Mesendoderm (in vitro differentiated cells): ENCODE measurements around the gene PIPOX.
A peak's percentile ranks its signal among the peaks of the same experiment; 100 is the strongest.

Experiments used
- DNase-seq: peaks from one replicate; pipeline ENCODE4 v3.0.0; 2013
- H2AK5ac ChIP-seq: 2 replicates; pipeline ENCODE4 v1.6.1; 2013; ENCODE audit warnings: low read length, inconsistent platforms
- H2BK120ac ChIP-seq: 2 replicates; pipeline ENCODE4 v1.6.1; 2013; ENCODE audit warnings: low read depth, mild to moderate bottlenecking, low read length, moderate library complexity, mixed read lengths
- H2BK15ac ChIP-seq: replicated peaks from 2 replicates; pipeline ENCODE4 v1.6.1; 2013; ENCODE audit warnings: low read depth, mild to moderate bottlenecking, moderate library complexity
- H2BK5ac ChIP-seq: 2 replicates; pipeline ENCODE4 v1.6.1; 2013; ENCODE audit warnings: low read length, inconsistent platforms
- H3K18ac ChIP-seq: 2 replicates; pipeline ENCODE4 v1.6.1; 2013; ENCODE audit warnings: mild to moderate bottlenecking, low read length, mixed read lengths
- H3K23ac ChIP-seq: one replicate; pipeline ENCODE4 v1.6.1; 2013; ENCODE audit warnings: low read length
- H3K27ac ChIP-seq: 2 replicates; pipeline ENCODE4 v1.5.1; 2013; ENCODE audit warnings: low read depth, mild to moderate bottlenecking, inconsistent platforms, low read length, moderate library complexity
- H3K27me3 ChIP-seq: 2 replicates; pipeline ENCODE4 v1.6.1; 2013; ENCODE audit warnings: low read length, control low read depth, mild to moderate bottlenecking, inconsistent platforms; ENCODE audit not compliant: insufficient read depth, poor library complexity
- H3K36me3 ChIP-seq: 2 replicates; pipeline ENCODE4 v1.6.1; 2013; ENCODE audit warnings: low read length, inconsistent platforms; ENCODE audit not compliant: control insufficient read depth, insufficient read depth
- H3K4ac ChIP-seq: one replicate; pipeline ENCODE4 v1.6.1; 2013; ENCODE audit warnings: low read depth, mild to moderate bottlenecking, low read length, moderate library complexity
- H3K4me1 ChIP-seq: 2 replicates; pipeline ENCODE4 v1.6.1; 2013; ENCODE audit warnings: low read depth, low read length, inconsistent platforms; ENCODE audit not compliant: control insufficient read depth
- H3K4me2 ChIP-seq: 2 replicates; pipeline ENCODE4 v1.6.1; 2013; ENCODE audit warnings: low read length
- H3K4me3 ChIP-seq: 2 replicates; pipeline ENCODE4 v1.5.1; 2013; ENCODE audit warnings: mild to moderate bottlenecking, low read length
- H3K56ac ChIP-seq: one replicate; pipeline ENCODE4 v1.6.1; 2013; ENCODE audit warnings: low read length
- H3K79me1 ChIP-seq: 2 replicates; pipeline ENCODE4 v1.6.1; 2013; ENCODE audit warnings: low read length, inconsistent platforms
- H3K79me2 ChIP-seq: 2 replicates; pipeline ENCODE4 v1.6.1; 2013; ENCODE audit warnings: mild to moderate bottlenecking, low read length; ENCODE audit not compliant: control insufficient read depth, insufficient read depth
- H3K9ac ChIP-seq: 2 replicates; pipeline ENCODE4 v1.6.1; 2013; ENCODE audit warnings: low read length, inconsistent platforms
- H4K5ac ChIP-seq: one replicate; pipeline ENCODE4 v1.6.1; 2013; ENCODE audit warnings: low read length
- H4K8ac ChIP-seq: one replicate; pipeline ENCODE4 v1.6.1; 2013; ENCODE audit warnings: low read depth, mild to moderate bottlenecking, control low read depth, low read length, moderate library complexity
- WGBS: extraction: QIAGEN DNeasy Blood & Tissue Kit; methylation state at CpG from one replicate; pipeline ENCODE4 v1.1.7; 2013; ENCODE audit warnings: low lambda C conversion rate, missing lambda C conversion rate; ENCODE audit not compliant: insufficient coverage; ENCODE audit errors: extremely low coverage; 5-methylcytosine and 5-hydroxymethylcytosine counted together

PIPOX gene

DNA sequence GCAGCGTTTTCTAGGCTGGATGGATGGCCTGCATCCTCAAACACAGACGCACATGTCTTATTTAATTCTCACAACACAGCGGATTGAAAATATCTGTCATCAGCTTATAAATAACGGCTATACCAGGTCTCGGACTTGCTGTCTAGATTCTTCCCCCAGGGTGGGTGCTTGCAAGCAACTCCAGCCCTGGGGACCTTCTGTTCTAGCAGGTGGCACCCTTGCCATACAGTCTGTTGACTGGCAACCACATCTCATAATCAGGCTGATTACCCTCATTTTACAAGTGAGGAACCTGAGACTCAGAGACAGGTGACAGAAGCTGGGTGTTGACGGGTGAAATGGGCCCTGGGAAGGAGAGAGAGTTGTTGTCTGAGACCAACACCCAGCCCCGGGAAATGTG is 20.9 kb upstream of the PIPOX start:
- no peaks in the 10 kb centered on the region for H3K36me3 ChIP-seq
- no peak overlapping the region for H3K4me2 ChIP-seq
- H3K9ac ChIP-seq, result no peak overlapping the region
- H2AK5ac ChIP-seq, result no peak overlapping the region
- no peak overlapping the region for H3K4me3 ChIP-seq
- no peaks in the 10 kb centered on the region for H3K79me2 ChIP-seq
- H4K8ac ChIP-seq, result no peak overlapping the region
- no peak overlapping the region for H3K4ac ChIP-seq
- H3K4me1 ChIP-seq, result peaks cover 11% of the 10 kb centered on the region
- WGBS, result no CpG with 5 or more reads among the region's 7 CpGs
- no peak overlapping the region for H2BK15ac ChIP-seq
- no peak overlapping the region for H2BK120ac ChIP-seq
- H3K27ac ChIP-seq, result no peak overlapping the region
- no peak overlapping the region for H3K18ac ChIP-seq
- no peak overlapping the region for H4K5ac ChIP-seq
- no peak overlapping the region for H3K56ac ChIP-seq
- H3K23ac ChIP-seq, result no peak overlapping the region
- no peaks in the 10 kb centered on the region for H3K27me3 ChIP-seq
- DNase-seq, result no peak
- H3K79me1 ChIP-seq, result no peaks in the 10 kb centered on the region
- no peak overlapping the region for H2BK5ac ChIP-seq

DNA sequence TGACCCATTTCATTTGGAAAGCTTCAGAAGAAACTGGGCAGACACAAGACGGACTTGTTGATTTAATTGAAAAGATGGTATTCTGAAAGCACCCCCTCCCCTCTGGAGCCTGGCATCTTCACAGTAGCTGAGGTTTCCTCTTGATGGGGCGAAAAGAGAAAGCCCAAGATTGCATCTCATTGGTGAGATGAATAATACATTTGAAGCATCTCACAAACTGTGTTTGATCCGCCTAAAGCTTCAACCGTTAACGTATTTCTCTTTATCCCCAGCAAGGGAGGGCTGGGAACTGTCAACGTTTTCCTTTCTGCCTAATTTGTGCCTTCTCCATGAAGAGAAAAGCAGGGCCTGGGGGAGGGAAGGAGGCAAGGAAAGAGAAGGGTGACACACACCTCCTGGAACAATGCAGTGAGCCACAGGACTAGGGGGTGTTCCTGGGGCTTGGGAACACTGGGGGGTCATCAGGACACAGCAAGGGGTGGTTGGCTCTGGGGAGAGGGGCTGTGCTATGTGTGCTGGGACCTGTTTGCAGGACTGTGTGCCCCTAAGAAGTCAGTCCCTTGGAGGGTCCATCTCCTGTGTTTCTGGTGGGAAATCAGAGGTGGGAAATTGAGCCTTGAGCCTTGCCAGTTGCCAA is 18.5 kb upstream of the PIPOX start:
- no peak overlapping the region for H2BK120ac ChIP-seq
- no peak overlapping the region for H3K56ac ChIP-seq
- no peak overlapping the region for H3K27ac ChIP-seq
- no peak overlapping the region for H3K4me2 ChIP-seq
- no peaks in the 10 kb centered on the region for H3K79me1 ChIP-seq
- H4K8ac ChIP-seq, result no peak overlapping the region
- no peak for DNase-seq
- peaks cover 4% of the 10 kb centered on the region for H3K4me1 ChIP-seq
- H3K27me3 ChIP-seq, result no peaks in the 10 kb centered on the region
- H2BK15ac ChIP-seq, result no peak overlapping the region
- no peaks in the 10 kb centered on the region for H3K36me3 ChIP-seq
- H3K23ac ChIP-seq, result no peak overlapping the region
- no peak overlapping the region for H3K18ac ChIP-seq
- no peak overlapping the region for H3K4me3 ChIP-seq
- no peak overlapping the region for H4K5ac ChIP-seq
- no peak overlapping the region for H3K4ac ChIP-seq
- no CpG with 5 or more reads among the region's 6 CpGs for WGBS
- no peaks in the 10 kb centered on the region for H3K79me2 ChIP-seq
- H2BK5ac ChIP-seq, result no peak overlapping the region
- no peak overlapping the region for H2AK5ac ChIP-seq
- H3K9ac ChIP-seq, result no peak overlapping the region

DNA sequence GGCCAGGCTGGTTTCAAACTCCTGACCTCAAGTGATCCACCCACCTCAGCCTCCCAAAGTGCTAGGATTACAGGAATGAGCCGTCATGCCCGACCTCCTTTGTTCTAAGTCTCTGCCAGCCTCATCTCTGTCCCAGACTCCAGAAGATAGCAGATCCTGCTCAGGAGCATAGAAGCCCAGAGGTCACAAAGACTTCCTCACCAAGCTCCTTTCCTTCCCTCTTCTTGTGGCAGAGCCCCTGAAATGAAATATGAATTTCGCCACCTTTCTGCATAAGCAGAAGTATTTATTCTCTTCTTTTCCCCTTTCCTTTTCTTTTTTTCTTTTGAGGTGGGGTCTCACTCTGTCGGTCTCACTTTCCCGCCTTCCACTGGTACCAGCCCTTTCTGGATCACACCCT is 11.5 kb upstream of the PIPOX start:
- no peaks in the 10 kb centered on the region for H3K79me2 ChIP-seq
- H2BK5ac ChIP-seq, result peak overlapping the region; percentile 87
- no peak overlapping the region for H4K8ac ChIP-seq
- H3K4me2 ChIP-seq, result no peak overlapping the region
- H2BK120ac ChIP-seq, result peak overlapping the region; percentile 98
- peak overlapping the region; percentile 95 for H3K18ac ChIP-seq
- WGBS, result no CpG with 5 or more reads among the region's 5 CpGs
- peak overlapping the region; percentile 59 for H4K5ac ChIP-seq
- H3K4me1 ChIP-seq, result peaks cover 18% of the 10 kb centered on the region
- peak overlapping the region; percentile 55 for H3K9ac ChIP-seq
- no peaks in the 10 kb centered on the region for H3K27me3 ChIP-seq
- H3K4ac ChIP-seq, result peak overlapping the region; percentile 89
- peak overlapping the region; percentile 77 for H3K56ac ChIP-seq
- peak overlapping the region; percentile 97 for H3K27ac ChIP-seq
- H2BK15ac ChIP-seq, result peak overlapping the region; percentile 14
- no peak for DNase-seq
- no peaks in the 10 kb centered on the region for H3K36me3 ChIP-seq
- no peaks in the 10 kb centered on the region for H3K79me1 ChIP-seq
- no peak overlapping the region for H3K23ac ChIP-seq
- peak overlapping the region; percentile 55 for H2AK5ac ChIP-seq
- no peak overlapping the region for H3K4me3 ChIP-seq

DNA sequence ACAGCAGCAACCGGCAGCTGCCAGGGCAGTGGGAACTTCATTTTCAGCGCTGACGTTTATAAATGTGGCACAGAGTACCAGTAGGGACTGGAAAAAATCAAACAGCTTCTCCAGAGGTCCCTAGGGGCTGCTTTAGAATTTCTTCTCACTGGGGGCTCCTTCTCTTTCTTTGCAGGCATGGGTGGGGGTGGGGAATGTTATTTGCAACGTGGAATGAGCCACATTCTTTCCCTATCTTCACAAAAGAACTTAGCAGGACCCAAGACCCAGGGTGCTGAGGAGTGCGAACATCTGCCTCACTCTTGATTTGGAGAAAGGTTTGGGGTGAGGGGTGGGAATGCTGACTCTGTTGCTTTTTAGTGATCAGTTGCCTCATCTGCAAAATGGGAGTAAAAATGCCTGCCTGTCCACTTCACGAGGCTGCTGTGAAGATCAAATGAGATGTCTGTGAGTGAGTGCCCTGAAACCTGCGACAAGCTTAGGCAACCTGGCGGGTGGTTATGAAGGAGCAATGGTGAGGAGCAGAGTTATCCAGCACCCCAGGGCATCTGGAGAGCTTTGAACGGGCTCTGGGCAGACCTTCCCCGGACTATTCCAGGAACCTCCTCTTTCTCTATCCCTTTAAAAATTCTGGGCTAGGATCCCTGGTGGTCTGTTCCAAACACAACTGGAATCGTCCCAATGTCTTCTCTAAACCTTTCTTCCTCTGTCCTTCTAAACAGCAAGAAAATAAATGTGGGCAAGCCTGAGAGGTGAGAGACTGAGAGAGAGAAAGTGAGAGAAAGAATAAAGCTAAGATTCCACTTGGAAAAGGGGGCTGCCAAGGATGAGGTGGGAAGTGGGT is 10.7 kb upstream of the PIPOX start:
- WGBS, result no CpG with 5 or more reads among the region's 11 CpGs
- no peak overlapping the region for H3K23ac ChIP-seq
- peaks cover 18% of the 10 kb centered on the region for H3K4me1 ChIP-seq
- H3K36me3 ChIP-seq, result no peaks in the 10 kb centered on the region
- H3K9ac ChIP-seq, result peak overlapping the region; percentile 55
- H2BK15ac ChIP-seq, result peak overlapping the region; percentile 37
- H2BK5ac ChIP-seq, result peak overlapping the region; percentile 96
- peak overlapping the region; percentile 98 for H2BK120ac ChIP-seq
- peak overlapping the region; percentile 89 for H3K4ac ChIP-seq
- H2AK5ac ChIP-seq, result peak overlapping the region; percentile 2
- H3K18ac ChIP-seq, result peak overlapping the region; percentile 95
- peak; percentile 88 for DNase-seq
- no peaks in the 10 kb centered on the region for H3K27me3 ChIP-seq
- peak overlapping the region; percentile 13 for H3K4me2 ChIP-seq
- H4K8ac ChIP-seq, result peak overlapping the region; percentile 94
- H4K5ac ChIP-seq, result peak overlapping the region; percentile 78
- no peak overlapping the region for H3K4me3 ChIP-seq
- H3K56ac ChIP-seq, result peak overlapping the region; percentile 77
- no peaks in the 10 kb centered on the region for H3K79me1 ChIP-seq
- peak overlapping the region; percentile 97 for H3K27ac ChIP-seq
- no peaks in the 10 kb centered on the region for H3K79me2 ChIP-seq

DNA sequence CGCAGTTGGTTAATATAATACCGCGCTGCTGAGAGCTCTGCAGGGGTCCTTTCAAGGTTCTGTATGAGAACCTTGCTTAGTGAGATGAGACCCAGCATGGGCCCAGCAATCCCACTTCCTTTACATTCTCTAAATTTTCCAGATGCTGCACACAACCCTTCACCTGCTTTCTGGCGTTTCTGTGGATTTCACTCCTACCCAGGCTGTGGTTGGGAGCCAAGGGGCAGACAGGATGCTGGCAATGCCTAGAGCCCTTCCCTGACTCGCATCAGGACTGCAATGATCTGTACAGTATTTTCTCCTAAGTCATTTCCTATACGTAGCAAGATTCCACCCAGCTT is 10.1 kb upstream of the PIPOX start:
- peak overlapping the region; percentile 50 for H3K4ac ChIP-seq
- H2BK5ac ChIP-seq, result peak overlapping the region; percentile 40
- H2AK5ac ChIP-seq, result no peak overlapping the region
- H3K4me3 ChIP-seq, result no peak overlapping the region
- H3K23ac ChIP-seq, result no peak overlapping the region
- H2BK15ac ChIP-seq, result no peak overlapping the region
- no peaks in the 10 kb centered on the region for H3K27me3 ChIP-seq
- H4K5ac ChIP-seq, result no peak overlapping the region
- peak overlapping the region; percentile 97 for H3K27ac ChIP-seq
- no peak overlapping the region for H2BK120ac ChIP-seq
- no peaks in the 10 kb centered on the region for H3K79me1 ChIP-seq
- H4K8ac ChIP-seq, result no peak overlapping the region
- peaks cover 18% of the 10 kb centered on the region for H3K4me1 ChIP-seq
- no peaks in the 10 kb centered on the region for H3K36me3 ChIP-seq
- WGBS, result no CpG with 5 or more reads among the region's 6 CpGs
- H3K79me2 ChIP-seq, result no peaks in the 10 kb centered on the region
- no peak overlapping the region for H3K56ac ChIP-seq
- H3K4me2 ChIP-seq, result no peak overlapping the region
- DNase-seq, result peak; percentile 86
- H3K18ac ChIP-seq, result peak overlapping the region; percentile 95
- no peak overlapping the region for H3K9ac ChIP-seq
